Stimulated activated CD4-positive, alpha-beta T cell treated with anti-CD3 and anti-CD28 coated beads, Interleukin-12 subunit alpha, Interleukin-12 subunit beta, amount 100 ng/mL, for 24 hours (primary cell): ENCODE measurements around the gene HES5.

Experiments used
- DNase-seq, 2 experiments: peaks; one replicate each; pipeline ENCODE4 v3.0.0-alpha.2; 2020; ENCODE audit warnings: low read depth in 2 of 2

The HES5 gene

GRCh38 chr1:2546515-2547209 lies 16.6 kb upstream of the HES5 start:
- peak; percentile 63 to 84 for DNase-seq

- peak; percentile 63 to 81 for DNase-seq
These were observed 15.9 kb upstream of the HES5 start for GRCh38 chr1:2545754-2546514.

GRCh38 chr1:2544875-2545640 lies 15.0 kb upstream of the HES5 start:
- no peak for DNase-seq

- DNase-seq: no peak
These were observed 14.2 kb upstream of the HES5 start for GRCh38 chr1:2544093-2544874.

- DNase-seq: no peak
These were observed 13.6 kb upstream of the HES5 start for GRCh38 chr1:2543543-2544092.

- DNase-seq: no peak
These were observed 12.3 kb upstream of the HES5 start for GRCh38 chr1:2542246-2542915.

GRCh38 chr1:2541619-2542245 lies 11.7 kb upstream of the HES5 start:
- no peak for DNase-seq

GRCh38 chr1:2540816-2541492 lies 10.9 kb upstream of the HES5 start:
- no peak for DNase-seq

GRCh38 chr1:2539312-2539907 lies 9.3 kb upstream of the HES5 start:
- DNase-seq: no peak

- no peak for DNase-seq
These were observed 8.8 kb upstream of the HES5 start for GRCh38 chr1:2538872-2539271.

GRCh38 chr1:2538376-2538775 lies 8.3 kb upstream of the HES5 start:
- no peak for DNase-seq

- no peak for DNase-seq
These were observed 7.7 kb upstream of the HES5 start for GRCh38 chr1:2537784-2538115.

- no peak for DNase-seq
These were observed 5.9 kb upstream of the HES5 start for GRCh38 chr1:2535981-2536380.

GRCh38 chr1:2535455-2535854 lies 5.4 kb upstream of the HES5 start:
- no peak for DNase-seq

- no peak for DNase-seq
These were observed 4.8 kb upstream of the HES5 start for GRCh38 chr1:2534687-2535441.

GRCh38 chr1:2534315-2534686 lies 4.2 kb upstream of the HES5 start:
- DNase-seq: no peak

- no peak for DNase-seq
These were observed 3.3 kb upstream of the HES5 start for GRCh38 chr1:2533365-2533764.

GRCh38 chr1:2532485-2533160 lies 2.6 kb upstream of the HES5 start:
- no peak for DNase-seq
